Left lung (tissue), 10 donors: ENCODE results near the gene ZNF865. TPM values are rescaled to one million over a fixed set of nuclear protein-coding genes. Genes with fewer than 3 reads are reported as not detected.

Source experiments
- ATAC-seq: fragments of 200-7000 bp; cut with Tn5 transposase; one replicate; pipeline ENCODE4 v1.9.1; 2020; ENCODE audit warnings: moderate library complexity
- DNase-seq, 4 donors: peaks; one replicate each; pipeline ENCODE4 v3.0.0-alpha.2; 2013 to 2020
- H3K27ac ChIP-seq, 2 donors: fragments of 200-600 bp; sonication (generic) in 1 of 2; one replicate each; pipeline versions ENCODE4 v1.5.0 to v1.8.0; 2020 to 2021
- H3K27me3 ChIP-seq, 2 donors: fragments of 200-600 bp; sonication (generic) in 1 of 2; one replicate each; pipeline versions ENCODE4 v1.5.0 to v1.8.0; 2020 to 2021
- H3K36me3 ChIP-seq, 2 donors: fragments of 200-600 bp; sonication (generic) in 1 of 2; one replicate each; pipeline versions ENCODE4 v1.5.0 to v1.8.0; 2020 to 2021
- H3K4me1 ChIP-seq, 2 donors: fragments of 200-600 bp; one replicate each; pipeline ENCODE4 v1.8.0; 2021
- H3K4me3 ChIP-seq, 2 donors: fragments of 200-600 bp; sonication (generic) in 1 of 2; one replicate each; pipeline versions ENCODE4 v1.5.0 to v1.8.0; 2020 to 2021; ENCODE audit warnings: mild to moderate bottlenecking in 1 of 2
- H3K9me3 ChIP-seq, 2 donors: fragments of 200-600 bp; sonication (generic) in 1 of 2; one replicate each; pipeline versions ENCODE4 v1.5.0 to v1.8.0; 2020 to 2021
- intact Hi-C, 2 donors: fragments of 100-400 bp; cut with DNase I; formaldehyde crosslinking; loops; one replicate each; pipeline versions ENCODE4 v1.11.2 to v1.14.2; 2022
- polyA plus RNA-seq, 6 donors: library from polyadenylated mRNA; unstranded; fragments of 120-200 nt; gene quantifications; one replicate each; pipeline ENCODE4 v1.2.1, GENCODE V29; 2013; ENCODE audit not compliant: insufficient read length in 6 of 6
- total RNA-seq, 2 donors: library from RNA; stranded (reverse); fragmentation: NEBNext Ultra II Directional; extraction: Animal tissue kit (Norgen Biotek cat#: 25700); gene quantifications; one replicate each; pipeline ENCODE4 v1.2.1, GENCODE V29; 2021
- TF ChIP-seq, protein P1 (sequence below), 2 donors: fragments of 200-600 bp; sonication (generic) in 1 of 2; IDR thresholded peaks; one replicate each; pipeline versions ENCODE4 v1.5.0 to v1.8.0; 2021; ENCODE audit warnings: antibody characterized with exemption in 2 of 2
- donor health status: DM: no; HTN: yes; CAD: no.
- donor health status: DM: no; HTN: no; CAD: no.

The ZNF865 gene
- total and polyA plus RNA-seq, 8 donors: 5.9 to 16.1 (median 10.0) TPM

GRCh38 chr19:55598719-55599467 is 6.6 kb upstream of the ZNF865 start:
- no peaks in the 10 kb centered on the region for H3K9me3 ChIP-seq
- ATAC-seq (peak; percentile 87), DNase-seq (peak in 3 of 4 donors; percentile 91 to 96 (median 94))
- peak overlapping the region; percentile 57 to 73 for H3K4me3 ChIP-seq
- H3K4me1 ChIP-seq: peaks cover 0 to 30% of the 10 kb centered on the region in 2 donors
- intact Hi-C loops: no loop called here
- TF ChIP-seq, protein P1, sequence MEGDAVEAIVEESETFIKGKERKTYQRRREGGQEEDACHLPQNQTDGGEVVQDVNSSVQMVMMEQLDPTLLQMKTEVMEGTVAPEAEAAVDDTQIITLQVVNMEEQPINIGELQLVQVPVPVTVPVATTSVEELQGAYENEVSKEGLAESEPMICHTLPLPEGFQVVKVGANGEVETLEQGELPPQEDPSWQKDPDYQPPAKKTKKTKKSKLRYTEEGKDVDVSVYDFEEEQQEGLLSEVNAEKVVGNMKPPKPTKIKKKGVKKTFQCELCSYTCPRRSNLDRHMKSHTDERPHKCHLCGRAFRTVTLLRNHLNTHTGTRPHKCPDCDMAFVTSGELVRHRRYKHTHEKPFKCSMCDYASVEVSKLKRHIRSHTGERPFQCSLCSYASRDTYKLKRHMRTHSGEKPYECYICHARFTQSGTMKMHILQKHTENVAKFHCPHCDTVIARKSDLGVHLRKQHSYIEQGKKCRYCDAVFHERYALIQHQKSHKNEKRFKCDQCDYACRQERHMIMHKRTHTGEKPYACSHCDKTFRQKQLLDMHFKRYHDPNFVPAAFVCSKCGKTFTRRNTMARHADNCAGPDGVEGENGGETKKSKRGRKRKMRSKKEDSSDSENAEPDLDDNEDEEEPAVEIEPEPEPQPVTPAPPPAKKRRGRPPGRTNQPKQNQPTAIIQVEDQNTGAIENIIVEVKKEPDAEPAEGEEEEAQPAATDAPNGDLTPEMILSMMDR (IDR thresholded peaks at IDR 0.05): no peak
- H3K27ac ChIP-seq: peak overlapping the region; percentile 98 to 99
- no peaks in the 10 kb centered on the region for H3K27me3 ChIP-seq
- peaks cover 0 to 49% of the 10 kb centered on the region in 2 donors for H3K36me3 ChIP-seq

DNA sequence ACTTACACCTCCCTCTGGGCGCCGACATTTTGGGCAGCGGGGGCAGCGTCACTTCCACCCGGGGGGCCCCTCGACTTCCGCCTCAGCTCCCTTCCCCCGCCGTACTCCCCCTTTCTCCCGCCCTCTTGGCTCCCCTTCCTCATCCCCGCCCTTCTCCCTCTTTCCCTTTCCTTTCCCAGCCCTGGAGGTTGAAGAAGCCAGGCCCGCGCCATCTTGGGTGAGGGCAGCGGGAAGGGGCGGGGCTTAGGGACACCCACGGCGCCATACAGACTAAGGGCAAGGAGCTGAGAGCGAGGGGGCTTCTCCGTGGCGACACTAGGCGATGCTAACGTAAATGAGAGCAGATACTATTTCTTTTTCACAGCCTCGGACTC is 6.0 kb upstream of the ZNF865 start, which contains the start of gene FIZ1:
TSS of gene FIZ1 (minus strand) at position 50 of the 374 bp plus-strand sequence. CDS start 1,652 bp downstream, outside the sequence.
- ATAC-seq: peak; percentile 92
- Histone ChIP-seq H3K9me3 (no peaks in the 10 kb centered on the region), H3K36me3 (peaks cover 0 to 45% of the 10 kb centered on the region in 2 donors), H3K4me1 (peaks cover 0 to 36% of the 10 kb centered on the region in 2 donors), H3K27ac (peak within 1 kb of the TSS; percentile 98 to 99), H3K4me3 (peak within 1 kb of the TSS; percentile 57 to 73), H3K27me3 (no peaks in the 10 kb centered on the region)
- DNase-seq: peak; percentile 97 to 100 (median 98)
- TF ChIP-seq, protein P1 (IDR thresholded peaks at IDR 0.05): no peak
- intact Hi-C loops: no loop called here

- Histone ChIP-seq H3K36me3 (peaks cover 0 to 39% of the 10 kb centered on the region in 2 donors), H3K4me1 (peaks cover 0 to 40% of the 10 kb centered on the region in 2 donors), H3K9me3 (no peaks in the 10 kb centered on the region), H3K27me3 (no peaks in the 10 kb centered on the region), H3K4me3 (peak within 1 kb of the TSS; percentile 57 to 73), H3K27ac (peak within 1 kb of the TSS; percentile 98 to 99)
- TF ChIP-seq, protein P1 (IDR thresholded peaks at IDR 0.05): no peak
- intact Hi-C loops: loop anchor here in 1 of 2 donors (10.0 kb wide), 1 partner anchor 85 kb away; no protein-coding TSS in a partner anchor
- DNase-seq (peak; percentile 90 to 99 (median 94)), ATAC-seq (peak; percentile 66)
These were observed 5.4 kb upstream of the ZNF865 start, which contains the start of gene ZNF524 for GRCh38 chr19:55599842-55600661. TSS of gene ZNF524 (plus strand) at chr19:55600288. CDS start at chr19:55602113, 1,825 bp downstream.

DNA sequence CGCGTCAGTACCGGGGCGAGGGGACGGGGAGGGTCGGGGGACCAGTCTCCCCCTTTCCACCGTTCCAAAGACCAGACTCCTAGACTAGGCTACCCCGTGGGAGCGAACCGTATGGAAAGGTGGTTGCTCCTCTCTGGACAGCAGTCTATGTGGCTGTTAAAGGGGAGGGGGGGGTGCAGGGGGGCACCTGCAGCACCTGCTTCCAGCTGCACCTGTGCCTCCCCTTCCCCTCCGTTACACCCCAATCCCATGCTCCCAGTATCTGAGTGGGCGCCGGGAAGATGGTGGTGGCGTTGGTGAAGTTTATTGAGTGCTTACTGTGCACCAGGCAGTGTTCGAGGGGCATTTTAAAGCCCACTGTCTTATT is 4.8 kb upstream of the ZNF865 start:
- TF ChIP-seq, protein P1 (IDR thresholded peaks at IDR 0.05): no peak
- intact Hi-C loops: loop anchor here in 1 of 2 donors (10.0 kb wide), 1 partner anchor 86 kb away; no protein-coding TSS in a partner anchor
- H3K9me3 ChIP-seq: no peaks in the 10 kb centered on the region
- no peak for DNase-seq
- H3K36me3 ChIP-seq: peaks cover 0 to 33% of the 10 kb centered on the region in 2 donors
- H3K4me1 ChIP-seq: peaks cover 0 to 40% of the 10 kb centered on the region in 2 donors
- H3K4me3 ChIP-seq: peak overlapping the region; percentile 57 to 73
- H3K27ac ChIP-seq: peak overlapping the region; percentile 98 to 99
- H3K27me3 ChIP-seq: no peaks in the 10 kb centered on the region
- no peak for ATAC-seq
